Mucosa of stomach (tissue), 1 donor: ENCODE data around the gene IP6K2.
"Not testable (repeated sequence)": the region's sequence is repeated elsewhere in the genome, so short reads cannot be mapped to it uniquely, and the experiment has no call there.

ENCODE experiments used
- H3K27me3 ChIP-seq: one replicate; pipeline ENCODE4 v1.7.0; 2013; ENCODE audit warnings: mild to moderate bottlenecking, low read length; ENCODE audit not compliant: control insufficient read depth, insufficient read depth
- H3K36me3 ChIP-seq: one replicate; pipeline ENCODE4 v1.7.0; 2013; ENCODE audit warnings: low read length; ENCODE audit not compliant: control insufficient read depth, insufficient read depth
- H3K4me1 ChIP-seq: one replicate; pipeline ENCODE4 v1.7.0; 2013; ENCODE audit warnings: mild to moderate bottlenecking, low read length; ENCODE audit not compliant: control insufficient read depth, insufficient read depth
- H3K4me3 ChIP-seq: one replicate; pipeline ENCODE4 v1.7.0; 2013; ENCODE audit warnings: low read length
- H3K9ac ChIP-seq: one replicate; pipeline ENCODE4 v1.7.0; 2013; ENCODE audit warnings: mild to moderate bottlenecking, low read length, moderate library complexity
- H3K9me3 ChIP-seq: one replicate; pipeline ENCODE4 v1.7.0; 2013; ENCODE audit warnings: mild to moderate bottlenecking, low read length, moderate library complexity; ENCODE audit not compliant: control insufficient read depth
- donor health status: Pancreatic carcinoma.

IP6K2 gene

GRCh38 chr3:48741226-48741625 lies 24.2 kb upstream of the IP6K2 start:
- H3K9me3 ChIP-seq, H3K36me3 ChIP-seq, H3K27me3 ChIP-seq, H3K9ac ChIP-seq, H3K4me3 ChIP-seq: not testable (repeated sequence)
- H3K4me1 ChIP-seq, result peaks cover 38% of the 10 kb centered on the region

- H3K27me3 ChIP-seq, result no peaks in the 10 kb centered on the region
- peak overlapping the region; percentile 26 for H3K9ac ChIP-seq
- H3K4me1 ChIP-seq, result peaks cover 46% of the 10 kb centered on the region
- no peaks in the 10 kb centered on the region for H3K9me3 ChIP-seq
- H3K36me3 ChIP-seq, result no peaks in the 10 kb centered on the region
- H3K4me3 ChIP-seq, result peak overlapping the region; percentile 29
Measured at GRCh38 chr3:48739955-48740823, 23.2 kb upstream of the IP6K2 start.

GRCh38 chr3:48739617-48739954 lies 22.6 kb upstream of the IP6K2 start:
- Histone ChIP-seq H3K27me3 (no peaks in the 10 kb centered on the region), H3K9ac (no peak overlapping the region), H3K36me3 (no peaks in the 10 kb centered on the region), H3K4me3 (peak overlapping the region; percentile 29), H3K9me3 (no peaks in the 10 kb centered on the region), H3K4me1 (peaks cover 47% of the 10 kb centered on the region)

- no peak overlapping the region for H3K4me3 ChIP-seq
Measured at GRCh38 chr3:48738926-48739616, 22.1 kb upstream of the IP6K2 start.

GRCh38 chr3:48738144-48738536 lies 21.1 kb upstream of the IP6K2 start:
- peaks cover 47% of the 10 kb centered on the region for H3K4me1 ChIP-seq
- H3K9ac ChIP-seq, result no peak overlapping the region
- H3K36me3 ChIP-seq, result no peaks in the 10 kb centered on the region
- no peaks in the 10 kb centered on the region for H3K9me3 ChIP-seq
- H3K27me3 ChIP-seq, result no peaks in the 10 kb centered on the region
- H3K4me3 ChIP-seq, result no peak overlapping the region

More at GRCh38 chr3:48738926-48739616, 22.1 kb upstream of the IP6K2 start:
- H3K9me3 ChIP-seq, result no peaks in the 10 kb centered on the region
- no peaks in the 10 kb centered on the region for H3K27me3 ChIP-seq
- no peak overlapping the region for H3K9ac ChIP-seq
- H3K4me1 ChIP-seq, result peaks cover 47% of the 10 kb centered on the region
- H3K36me3 ChIP-seq, result no peaks in the 10 kb centered on the region

GRCh38 chr3:48735075-48735767 lies 18.2 kb upstream of the IP6K2 start:
- not testable (repeated sequence) for H3K9me3 ChIP-seq, H3K4me3 ChIP-seq, H3K27me3 ChIP-seq, H3K9ac ChIP-seq, H3K36me3 ChIP-seq
- peaks cover 38% of the 10 kb centered on the region for H3K4me1 ChIP-seq

- not testable (repeated sequence) for H3K36me3 ChIP-seq, H3K27me3 ChIP-seq, H3K9me3 ChIP-seq, H3K4me3 ChIP-seq, H3K9ac ChIP-seq
- peaks cover 32% of the 10 kb centered on the region for H3K4me1 ChIP-seq
Measured at GRCh38 chr3:48734541-48734940, 17.5 kb upstream of the IP6K2 start.

- not testable (repeated sequence) for H3K27me3 ChIP-seq, H3K9me3 ChIP-seq, H3K36me3 ChIP-seq, H3K9ac ChIP-seq, H3K4me3 ChIP-seq
- peaks cover 26% of the 10 kb centered on the region for H3K4me1 ChIP-seq
Measured at GRCh38 chr3:48733752-48734518, 16.9 kb upstream of the IP6K2 start.

GRCh38 chr3:48727511-48727910 lies 10.5 kb upstream of the IP6K2 start:
- H3K36me3 ChIP-seq, result no peaks in the 10 kb centered on the region
- H3K4me1 ChIP-seq, result peaks cover 29% of the 10 kb centered on the region
- no peak overlapping the region for H3K9ac ChIP-seq
- no peaks in the 10 kb centered on the region for H3K27me3 ChIP-seq
- H3K9me3 ChIP-seq, result no peaks in the 10 kb centered on the region
- H3K4me3 ChIP-seq, result no peak overlapping the region

GRCh38 chr3:48725185-48725855 lies 8.3 kb upstream of the IP6K2 start:
- not testable (repeated sequence) for H3K9me3 ChIP-seq
- H3K4me1 ChIP-seq, result peaks cover 36% of the 10 kb centered on the region

GRCh38 chr3:48723725-48724124 lies 6.7 kb upstream of the IP6K2 start:
- Histone ChIP-seq H3K4me3 (no peak overlapping the region), H3K36me3 (no peaks in the 10 kb centered on the region), H3K9me3 (no peaks in the 10 kb centered on the region), H3K27me3 (no peaks in the 10 kb centered on the region), H3K4me1 (peaks cover 36% of the 10 kb centered on the region), H3K9ac (no peak overlapping the region)

More at GRCh38 chr3:48725185-48725855, 8.3 kb upstream of the IP6K2 start:
- H3K4me3 ChIP-seq, H3K27me3 ChIP-seq, H3K9ac ChIP-seq, H3K36me3 ChIP-seq: not testable (repeated sequence)
